Kidney epithelial cell (primary cell): ENCODE measurements around the gene RNF208. TPM values are rescaled to one million over a fixed set of nuclear protein-coding genes. Genes with fewer than 3 reads are reported as not detected.
A peak's percentile ranks its signal among the peaks of the same experiment; 100 is the strongest.

Experiments
- DNase-seq: peaks from one replicate; pipeline ENCODE4 v3.0.0-alpha.2; 2010; ENCODE audit warnings: low read depth
- H3K27me3 ChIP-seq: 2 replicates; pipeline ENCODE4 v1.6.0; 2011; ENCODE audit warnings: low read length; ENCODE audit not compliant: control insufficient read depth, insufficient read depth
- H3K36me3 ChIP-seq: 2 replicates; pipeline ENCODE4 v1.5.1; 2011; ENCODE audit warnings: low read length; ENCODE audit not compliant: control insufficient read depth, insufficient read depth
- H3K4me3 ChIP-seq: 2 replicates; pipeline ENCODE4 v1.5.1; 2011; ENCODE audit warnings: low read depth, mild to moderate bottlenecking, control low read depth, low read length
- CTCF ChIP-seq: IDR thresholded peaks from 2 replicates; pipeline ENCODE4 v1.5.1; 2011; ENCODE audit warnings: mild to moderate bottlenecking, moderate library complexity, low read length, control low read depth, inconsistent platforms; ENCODE audit not compliant: insufficient read depth, poor library complexity, severe bottlenecking
- total RNA-seq: library from RNA; depleted of rRNA; stranded (reverse); fragments of >200 nt; gene quantifications from 2 replicates; pipeline ENCODE4 v1.2.3, GENCODE V29; 2015

Gene RNF208
- total RNA-seq, 1 donor from 2014 or later: 4.2 TPM

DNA sequence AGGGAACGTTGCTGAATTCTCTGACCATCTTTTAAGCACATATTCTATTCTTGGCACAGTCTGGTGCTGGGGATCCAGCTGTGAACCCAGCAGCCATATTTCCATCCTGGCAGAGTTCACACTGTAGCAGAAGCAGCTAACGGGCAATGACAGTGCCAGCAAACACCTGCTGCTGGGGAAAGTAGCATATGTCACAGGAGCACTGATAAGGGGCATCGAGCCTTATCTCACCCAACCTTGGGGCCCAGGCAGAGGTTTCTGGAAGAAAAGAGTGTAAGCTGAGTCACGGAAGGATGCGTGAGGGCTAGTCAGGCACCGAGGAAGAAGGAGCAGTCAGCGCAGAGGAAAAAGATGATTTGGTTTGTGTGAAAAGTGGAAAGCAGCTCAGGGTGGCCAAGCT lies 15.4 kb downstream of the RNF208 start:
- H3K4me3 ChIP-seq: no peak overlapping the region
- H3K27me3 ChIP-seq: no peaks in the 10 kb centered on the region
- no peak for TF ChIP-seq CTCF
- DNase-seq: no peak
- no peaks in the 10 kb centered on the region for H3K36me3 ChIP-seq

GRCh38 chr9:137205126-137206069 lies 16.6 kb downstream of the RNF208 start, which contains the start of the genes NDOR1 and TMEM203:
NDOR1 (plus strand) TSS chr9:137205700; CDS start chr9:137205778, 78 bp downstream.
TMEM203 (minus strand) TSS chr9:137205648; CDS start chr9:137205414, 234 bp downstream.
- Histone ChIP-seq H3K36me3 (no peaks in the 10 kb centered on the region), H3K4me3 (peak within 1 kb of the TSS; percentile 98), H3K27me3 (no peaks in the 10 kb centered on the region)
- TF ChIP-seq CTCF: no peak
- DNase-seq: no peak

DNA sequence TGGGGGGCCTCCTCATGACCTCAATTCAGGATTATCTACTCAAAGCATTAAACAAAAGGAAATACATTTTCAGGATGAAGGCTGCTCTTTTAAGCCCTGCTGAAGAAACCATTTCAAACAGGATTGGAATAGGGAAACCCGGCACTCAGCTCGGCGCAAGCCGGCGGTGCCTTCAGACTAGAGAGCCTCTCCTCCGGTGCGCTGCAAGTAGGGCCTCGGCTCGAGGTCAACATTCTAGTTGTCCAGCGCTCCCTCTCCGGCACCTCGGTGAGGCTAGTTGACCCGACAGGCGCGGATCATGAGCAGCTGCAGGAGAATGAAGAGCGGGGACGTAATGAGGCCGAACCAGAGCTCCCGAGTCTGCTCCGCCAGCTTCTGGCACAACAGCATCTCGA lies 17.3 kb downstream of the RNF208 start:
- H3K36me3 ChIP-seq: no peaks in the 10 kb centered on the region
- H3K4me3 ChIP-seq: peak overlapping the region; percentile 98
- no peak for TF ChIP-seq CTCF
- no peaks in the 10 kb centered on the region for H3K27me3 ChIP-seq
- DNase-seq: no peak

DNA sequence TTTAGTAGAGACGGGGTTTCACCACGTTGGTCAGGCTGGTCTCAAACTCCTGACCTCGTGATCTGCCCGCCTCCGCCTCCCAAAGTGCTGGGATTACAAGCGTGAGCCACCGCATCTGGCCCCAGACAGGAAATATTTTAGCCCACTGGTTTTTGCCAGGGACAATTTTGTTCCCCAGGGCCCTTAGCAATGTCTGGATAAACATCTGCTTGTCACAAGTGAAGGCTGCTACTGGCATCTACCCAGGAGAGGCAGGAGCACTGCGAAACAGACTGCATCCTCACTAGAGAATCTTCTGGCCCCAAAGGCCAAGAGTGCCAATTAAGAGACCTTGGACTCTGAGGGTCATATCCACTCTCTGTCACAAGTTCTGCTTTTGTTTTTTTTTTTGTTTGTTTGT lies 19.1 kb downstream of the RNF208 start:
- Histone ChIP-seq H3K27me3 (no peaks in the 10 kb centered on the region), H3K4me3 (no peak overlapping the region), H3K36me3 (no peaks in the 10 kb centered on the region)
- DNase-seq: no peak
- TF ChIP-seq CTCF: no peak

- Histone ChIP-seq H3K36me3 (no peaks in the 10 kb centered on the region), H3K4me3 (peak overlapping the region; percentile 79), H3K27me3 (no peaks in the 10 kb centered on the region)
- TF ChIP-seq CTCF: no peak
- no peak for DNase-seq
Observed at GRCh38 chr9:137201205-137201868, 20.7 kb downstream of the RNF208 start.
